ENCODE data around the gene NNAT.

GRCh38 chr20:37570419-37570818, 49.4 kb downstream of the NNAT start:
- no peak for TF ChIP-seq POLR2AphosphoS5 (IDR thresholded peaks at IDR 0.05)
- TF ChIP-seq EP300 (IDR thresholded peaks at IDR 0.05), result no peak

Measured in sigmoid colon (tissue), 4 donors.